Measurements from ENCODE around the gene PLOD3.
"Not testable (repeated sequence)": the region's sequence is repeated elsewhere in the genome, so short reads cannot be mapped to it uniquely, and the experiment has no call there.

The PLOD3 gene

DNA sequence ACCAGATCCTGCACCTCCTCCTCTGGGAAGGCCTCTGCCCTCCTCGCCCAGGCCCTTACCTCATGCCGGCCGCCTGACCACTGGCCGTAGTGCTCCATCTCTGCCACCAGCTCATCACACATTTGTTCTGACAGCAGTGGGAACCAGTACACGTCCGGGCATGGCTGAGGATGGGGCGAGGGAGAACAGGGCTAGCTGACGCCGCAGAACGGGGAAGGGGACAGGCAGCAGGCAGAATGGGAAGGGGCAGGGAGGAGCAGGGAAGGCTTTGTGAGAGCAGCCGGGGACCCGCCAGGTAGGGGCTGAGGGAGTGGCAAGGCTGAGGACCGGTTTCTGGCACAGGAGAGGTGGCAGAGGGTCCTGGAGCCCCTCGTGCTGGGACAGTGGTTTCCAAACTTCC is 8.6 kb downstream of the PLOD3 start:
- no peak for DNase-seq

DNA sequence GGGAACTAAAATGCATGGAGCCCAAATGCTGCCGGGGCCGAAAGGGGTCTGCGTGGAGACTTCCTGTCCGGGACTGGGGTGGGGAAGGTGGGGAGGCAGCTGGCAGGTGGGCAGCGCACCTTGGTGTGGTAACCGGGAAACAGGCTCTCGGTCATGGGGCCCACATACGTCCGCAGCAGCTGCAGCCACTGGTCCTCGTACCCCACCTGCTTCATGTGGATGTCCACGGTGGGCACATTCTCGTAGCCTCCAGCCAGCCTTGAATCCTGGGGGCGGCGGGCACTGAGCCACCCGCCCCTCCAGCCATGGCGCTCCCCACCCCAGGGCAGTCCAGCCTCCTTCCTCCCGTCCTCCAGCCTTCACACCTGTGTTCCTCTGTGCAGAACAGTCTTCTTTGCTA is 9.9 kb downstream of the PLOD3 start:
- DNase-seq, result no peak

DNA sequence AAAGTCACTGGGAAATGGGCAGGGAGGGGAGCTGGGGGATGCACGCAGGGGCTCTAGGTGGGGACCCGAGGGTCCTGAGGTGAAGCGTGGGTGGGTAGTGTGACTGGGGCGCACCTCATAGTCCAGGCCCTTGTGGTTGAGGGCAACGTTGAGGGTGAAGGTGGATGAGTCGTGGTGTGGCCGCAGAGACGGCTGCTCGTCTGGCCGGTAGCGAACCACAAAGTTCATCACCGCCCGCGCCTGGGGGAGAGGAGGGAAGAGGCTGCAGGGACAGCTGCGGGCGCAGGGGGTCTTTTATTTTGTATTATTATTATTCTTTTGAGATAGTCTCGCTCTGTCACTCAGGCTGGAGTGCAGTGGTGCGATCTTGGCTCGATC is 10.7 kb downstream of the PLOD3 start:
- DNase-seq, result no peak

DNA sequence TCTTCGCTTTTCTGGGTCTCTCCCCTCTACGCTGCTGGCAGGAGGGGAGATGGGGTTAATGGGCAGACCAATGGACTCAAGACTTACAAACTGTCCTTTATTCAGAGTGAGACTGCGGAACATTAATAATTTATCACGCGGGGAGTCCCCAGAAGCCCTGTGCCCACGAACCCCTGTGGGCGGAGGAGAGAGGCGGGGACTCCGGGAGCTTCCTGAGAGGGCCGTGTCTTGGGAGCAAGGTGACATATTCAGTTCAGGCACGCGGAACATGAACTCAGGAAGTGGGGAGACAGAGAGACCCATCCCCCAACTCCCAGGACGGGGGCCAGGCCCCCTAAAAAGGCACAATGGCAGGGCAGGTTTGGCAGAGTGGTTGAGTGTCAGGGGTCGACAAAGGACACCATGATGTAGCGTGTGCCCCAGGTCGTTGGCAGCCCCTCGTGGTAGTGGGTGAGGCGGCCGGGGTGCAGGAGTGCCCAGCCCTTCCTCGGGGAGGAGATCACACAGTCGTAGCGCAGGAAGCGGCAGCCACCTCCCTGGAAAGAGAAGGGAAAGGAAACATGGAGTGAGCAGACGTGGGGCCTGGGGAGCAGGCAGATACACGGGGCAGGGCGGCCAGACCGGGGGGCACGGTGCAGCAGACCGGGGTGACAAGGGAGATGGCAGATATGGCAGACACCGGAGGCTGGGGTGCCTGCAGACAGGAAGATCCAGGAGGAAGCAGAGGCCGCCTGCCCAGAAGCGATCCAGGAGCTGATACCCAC is 11.3 kb downstream of the PLOD3 start:
- no peak for DNase-seq

DNA sequence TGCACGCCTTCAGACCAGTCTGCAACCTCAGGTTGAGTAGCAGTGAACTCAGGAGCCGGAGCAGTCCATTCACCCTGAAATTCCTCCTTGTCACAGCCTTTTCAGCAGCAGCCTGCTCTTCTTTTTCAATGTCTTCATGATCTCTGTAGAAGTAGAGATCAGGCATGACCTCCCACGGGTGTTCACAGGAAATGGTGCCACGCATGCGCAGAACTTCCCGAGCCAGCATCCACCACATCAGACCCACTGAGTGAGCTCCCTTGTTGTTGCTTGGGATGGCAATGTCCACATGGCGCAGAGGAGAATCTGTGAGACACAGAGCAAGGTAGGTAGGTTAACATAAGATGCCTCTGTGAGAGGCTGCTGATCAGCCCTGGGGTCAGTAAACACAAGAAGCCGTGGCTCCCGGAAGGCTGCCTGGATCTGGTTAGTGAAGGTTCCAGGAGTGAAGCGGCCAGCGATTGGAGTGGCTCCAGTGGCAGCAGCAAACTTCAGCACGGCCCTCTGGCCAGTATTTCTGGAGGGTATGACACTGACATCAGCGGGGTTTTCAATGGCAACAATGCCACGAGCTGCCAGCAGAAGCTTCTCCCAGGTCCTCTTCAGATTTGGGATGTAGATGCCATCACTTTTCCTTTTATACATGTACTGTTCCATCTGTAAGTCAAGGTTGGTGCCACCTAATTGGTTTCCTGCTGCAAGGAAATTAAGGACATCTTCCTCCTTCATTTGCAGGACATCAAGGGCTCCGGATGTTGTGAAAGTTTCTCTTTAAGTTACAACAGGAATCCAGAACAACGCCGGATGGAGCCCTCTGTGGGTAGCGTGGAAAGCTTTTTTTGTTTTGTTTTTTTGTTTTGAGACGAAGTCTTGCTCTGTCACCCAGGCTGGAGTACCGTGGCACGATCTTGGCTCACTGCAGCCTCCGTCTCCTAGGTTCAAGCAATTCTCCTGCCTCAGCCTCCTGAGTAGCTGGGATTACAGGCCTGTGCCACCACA is 13.3 kb downstream of the PLOD3 start:
- DNase-seq, result peak; percentile 36

DNA sequence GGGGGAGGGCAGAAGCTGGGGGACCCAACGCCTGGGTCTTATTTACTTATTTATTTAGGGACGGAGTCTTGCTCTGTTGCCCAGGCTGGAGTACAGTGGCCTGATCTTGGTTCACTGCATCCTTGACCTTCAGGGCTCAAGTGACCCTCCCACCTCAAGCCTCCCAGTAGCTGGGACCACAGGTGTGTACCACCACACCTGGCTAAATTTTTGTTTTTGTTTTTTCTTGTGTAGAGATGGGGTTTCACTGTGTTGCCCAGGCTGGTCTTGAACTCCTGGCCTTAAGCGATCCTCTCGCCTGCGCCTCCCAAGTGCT is 14.8 kb downstream of the PLOD3 start:
- DNase-seq, result no peak

DNA sequence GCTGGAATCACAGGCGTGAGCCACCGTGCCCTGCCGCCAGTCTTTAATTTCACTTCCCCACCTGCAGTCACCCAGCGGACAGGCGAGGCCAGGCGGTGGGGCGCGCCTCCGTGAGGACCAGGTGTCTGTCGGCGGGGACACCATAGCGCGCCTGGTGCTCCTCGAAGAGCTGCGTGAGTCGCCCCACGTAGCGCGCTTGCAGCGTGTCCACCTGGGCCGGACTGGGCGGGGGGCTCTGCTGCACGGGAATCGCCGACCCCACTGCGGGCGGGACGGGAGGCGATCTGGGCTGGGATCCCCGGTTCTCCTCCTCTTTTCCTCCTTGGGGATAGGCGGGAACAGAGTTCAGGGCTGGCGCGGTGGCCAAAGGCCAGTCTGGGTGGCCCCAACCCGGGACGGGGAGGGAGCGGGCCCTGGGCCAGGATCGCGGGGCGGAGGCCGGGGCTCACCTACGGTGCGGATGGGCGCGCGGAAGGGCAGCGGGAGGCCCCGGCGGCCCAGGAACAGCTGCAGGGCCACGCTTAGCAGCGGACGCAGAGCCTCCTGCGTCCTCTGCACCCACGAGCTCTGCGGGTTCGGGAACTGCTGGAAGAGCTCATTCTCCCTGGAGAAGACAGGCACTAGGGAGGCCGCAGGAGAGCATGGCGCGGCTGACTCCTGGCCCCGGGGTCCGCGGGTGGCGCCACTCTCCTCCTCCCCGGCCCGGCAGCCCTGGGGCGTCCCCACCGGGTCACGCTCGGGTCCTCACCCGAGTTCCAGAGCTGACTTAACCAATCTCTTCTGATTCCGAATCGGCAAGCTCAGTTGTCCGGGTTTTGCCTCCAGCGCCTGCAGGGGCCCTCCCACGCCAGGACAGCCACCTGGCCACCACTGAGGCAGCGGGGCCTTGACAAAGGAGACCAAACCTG is 15.4 kb downstream of the PLOD3 start:
- DNase-seq, result no peak

DNA sequence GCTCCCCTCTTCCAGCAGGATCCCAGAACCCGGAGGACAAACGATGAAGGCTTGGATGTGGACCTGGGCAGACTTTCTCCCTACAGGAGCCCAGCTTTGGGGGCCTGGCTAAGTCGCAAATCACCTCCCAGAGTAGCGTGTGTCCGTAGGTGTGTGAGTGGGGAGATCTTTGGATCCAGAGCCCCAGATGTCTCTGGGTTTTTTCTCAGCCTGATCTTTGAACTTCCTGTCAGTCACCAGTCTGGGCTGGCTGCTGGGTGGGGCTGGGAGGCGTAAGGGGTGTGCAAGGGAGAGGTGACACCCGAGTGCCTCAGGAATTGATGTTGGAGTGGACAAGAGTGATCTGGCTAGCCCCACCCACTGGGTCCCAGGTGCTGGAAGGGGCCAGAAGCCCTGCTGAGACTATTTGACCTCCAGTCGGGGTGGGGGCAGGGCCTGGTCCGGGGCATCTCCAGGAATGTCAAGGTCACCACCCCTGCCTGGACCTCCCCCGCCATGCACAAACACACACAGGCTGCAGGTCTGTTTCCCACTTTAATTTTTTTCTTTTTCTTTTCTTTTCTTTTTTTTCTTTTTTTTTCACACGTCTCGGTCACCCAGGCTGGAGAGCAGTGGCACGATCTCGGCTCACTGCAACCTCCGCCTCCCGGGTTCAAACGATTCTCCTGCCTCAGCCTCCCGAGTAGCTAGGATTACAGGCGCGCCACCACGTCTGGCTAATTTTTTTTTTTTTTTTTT is 16.4 kb downstream of the PLOD3 start, which contains the start of gene MOGAT3:
MOGAT3 (minus strand) TSS at position 175 of the 738 bp plus-strand sequence. CDS start 182 bp downstream, outside the sequence.
- DNase-seq, result no peak

DNA sequence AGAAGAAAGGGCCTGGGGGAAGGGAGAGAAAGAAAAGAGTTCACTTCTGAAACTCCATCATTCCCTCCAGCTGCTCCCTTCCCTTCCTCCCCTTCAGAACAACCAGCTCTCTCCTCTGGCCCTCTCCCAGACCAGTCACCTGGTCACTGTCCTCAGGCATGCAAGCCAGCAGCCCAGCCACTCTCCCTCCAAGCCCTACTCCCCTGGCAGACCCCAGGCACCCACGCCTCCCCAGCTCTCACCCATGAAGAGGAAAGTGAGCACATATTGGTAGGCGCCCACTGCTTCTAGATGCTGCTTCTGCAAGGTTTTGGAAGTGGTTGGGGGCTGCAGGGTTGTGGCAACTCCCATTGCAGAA is 16.9 kb downstream of the PLOD3 start:
- DNase-seq, result no peak

DNA sequence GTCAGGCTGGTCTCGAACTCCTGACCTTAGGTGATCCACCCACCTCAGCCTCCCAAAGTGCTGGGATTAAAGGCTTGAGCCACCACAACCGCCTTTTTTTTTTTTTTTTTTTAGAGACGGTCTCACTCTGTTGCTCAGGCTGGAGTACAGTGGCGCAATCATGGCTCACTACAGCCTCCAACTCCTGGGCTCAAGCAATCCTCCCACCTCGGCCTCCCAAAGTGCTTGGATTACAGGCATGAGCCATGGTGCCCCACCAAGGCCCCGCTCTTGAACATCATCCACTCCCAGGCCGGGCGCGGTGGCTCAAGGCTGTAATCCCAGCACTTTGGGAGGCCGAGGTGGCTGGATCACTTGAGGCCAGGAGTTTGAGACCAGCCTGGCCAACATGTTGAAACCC is 17.9 kb downstream of the PLOD3 start:
- not testable (repeated sequence) for DNase-seq

DNA sequence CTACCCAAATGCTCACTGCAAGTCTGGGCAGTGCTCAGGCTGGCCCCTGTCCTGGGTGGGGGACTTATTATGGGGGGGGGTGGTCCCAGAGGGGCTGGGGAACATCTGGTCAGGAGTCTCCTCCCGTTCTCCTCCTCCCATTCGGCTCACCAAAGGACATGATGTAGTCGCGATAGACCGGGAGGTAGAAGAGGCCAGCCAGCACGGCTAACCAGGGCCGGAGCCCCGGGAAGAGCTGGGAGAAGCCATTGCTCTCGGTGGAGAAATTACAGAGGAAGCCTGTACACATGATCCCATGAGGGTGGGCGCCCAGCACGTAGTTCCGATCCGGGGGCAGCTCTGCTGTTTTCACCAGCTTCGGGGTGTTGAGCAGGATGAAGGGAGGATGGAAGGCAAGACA is 18.9 kb downstream of the PLOD3 start:
- no peak for DNase-seq

DNA sequence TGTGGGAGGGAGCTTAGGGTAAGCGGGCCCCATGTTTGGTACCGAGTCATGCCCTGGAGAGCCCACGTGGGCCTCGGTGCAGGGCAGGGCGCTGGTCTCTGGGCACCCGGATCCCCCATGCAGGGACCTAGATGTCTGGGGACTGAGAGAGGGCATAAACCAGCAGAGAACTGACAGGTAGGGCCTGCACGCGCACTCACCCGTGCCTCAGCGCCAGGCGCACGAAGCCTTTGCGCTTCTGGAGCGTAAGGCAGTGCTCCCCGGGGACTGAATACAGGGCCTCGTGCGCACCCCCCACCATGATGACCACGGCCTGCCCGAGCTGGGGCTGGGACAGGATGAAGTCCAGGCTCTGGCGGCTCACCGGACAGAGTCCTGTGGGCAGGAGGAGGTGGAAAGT is 19.4 kb downstream of the PLOD3 start:
- no peak for DNase-seq

DNA sequence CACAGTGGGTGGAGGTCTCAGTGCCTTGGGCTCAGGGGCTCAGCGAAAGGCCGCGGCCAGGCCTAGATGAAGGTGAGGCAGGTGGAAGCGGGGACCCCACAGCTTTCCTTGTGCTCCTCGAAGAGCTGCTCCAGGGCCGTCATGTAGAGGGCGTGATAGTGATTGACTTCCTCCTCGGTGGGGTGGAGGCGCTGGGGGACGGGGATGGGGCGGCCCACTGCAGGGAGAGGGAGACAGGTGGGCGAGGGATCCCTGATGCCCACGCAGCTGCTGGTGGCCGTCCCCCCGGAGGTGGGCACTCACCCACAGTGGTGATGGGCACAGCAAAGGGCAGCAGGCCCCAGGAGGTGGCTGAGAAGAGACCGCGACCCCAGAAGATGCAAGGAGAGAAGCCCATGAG is 21.5 kb downstream of the PLOD3 start:
- DNase-seq, result no peak

DNA sequence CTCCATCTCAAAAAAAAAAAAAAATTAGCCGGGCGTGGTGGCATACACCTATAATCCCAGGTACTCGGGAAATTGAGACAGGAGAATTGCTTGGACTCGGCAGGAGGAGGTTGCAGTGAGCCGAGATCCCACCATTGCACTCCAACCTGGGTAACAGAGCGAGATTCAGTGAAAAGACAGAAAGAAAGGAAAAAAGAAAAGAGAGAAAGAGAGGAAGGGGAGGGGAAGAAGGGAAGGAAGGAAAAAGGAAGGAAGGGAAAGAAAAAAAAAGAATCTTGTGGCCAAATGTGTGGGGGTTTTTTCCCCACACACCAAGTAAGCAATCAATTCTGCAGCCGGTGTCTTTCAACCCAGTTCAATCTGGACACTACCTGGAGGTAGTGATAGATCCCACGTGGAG is 28.3 kb downstream of the PLOD3 start:
- no peak for DNase-seq

DNA sequence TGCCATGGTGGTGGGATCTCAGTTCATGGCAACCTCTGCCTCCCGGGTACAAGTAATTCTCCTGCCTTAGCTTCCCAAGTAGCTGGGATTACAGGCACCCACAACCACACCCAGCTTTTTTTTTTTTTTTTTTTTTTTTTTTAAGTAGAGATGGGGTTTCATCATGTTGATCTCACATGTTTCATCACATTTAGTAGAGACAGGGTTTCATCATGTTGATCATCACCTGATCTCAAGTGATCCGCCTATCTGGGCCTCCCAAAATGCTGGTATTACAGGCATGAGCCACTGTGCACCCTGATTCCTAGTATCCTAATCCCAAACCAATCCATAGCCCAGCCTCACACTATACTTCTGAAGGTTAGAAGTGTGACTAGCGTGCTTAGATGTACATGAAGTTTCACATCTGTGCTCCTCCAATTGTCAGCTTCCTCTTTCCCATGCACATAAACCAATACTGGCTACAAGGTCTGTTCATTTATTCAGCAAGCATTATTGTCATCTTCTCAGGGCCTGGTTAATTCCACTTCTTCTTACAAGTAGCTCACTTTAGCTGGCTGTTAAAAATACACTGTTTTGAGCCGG is 30.4 kb downstream of the PLOD3 start:
- no peak for DNase-seq

DNA sequence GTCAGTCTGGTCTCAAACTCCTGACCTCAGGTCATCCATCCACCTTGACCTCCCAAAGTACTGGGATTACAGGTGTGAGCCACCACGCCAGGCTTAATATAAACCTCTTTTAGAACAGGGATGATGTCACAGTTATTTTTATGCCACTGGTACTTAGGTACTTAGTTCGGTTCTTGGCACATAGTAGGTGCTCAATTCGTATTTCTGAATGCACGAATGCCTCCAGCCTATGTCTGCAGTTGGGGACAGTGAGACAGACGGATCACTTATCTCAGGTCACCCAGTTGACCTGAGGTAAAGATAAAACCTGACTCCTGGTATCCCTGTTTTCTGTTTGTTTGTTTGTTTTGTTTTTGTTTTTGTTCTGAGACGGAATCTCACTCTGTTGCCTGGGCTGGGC is 31.2 kb downstream of the PLOD3 start:
- no peak for DNase-seq

DNA sequence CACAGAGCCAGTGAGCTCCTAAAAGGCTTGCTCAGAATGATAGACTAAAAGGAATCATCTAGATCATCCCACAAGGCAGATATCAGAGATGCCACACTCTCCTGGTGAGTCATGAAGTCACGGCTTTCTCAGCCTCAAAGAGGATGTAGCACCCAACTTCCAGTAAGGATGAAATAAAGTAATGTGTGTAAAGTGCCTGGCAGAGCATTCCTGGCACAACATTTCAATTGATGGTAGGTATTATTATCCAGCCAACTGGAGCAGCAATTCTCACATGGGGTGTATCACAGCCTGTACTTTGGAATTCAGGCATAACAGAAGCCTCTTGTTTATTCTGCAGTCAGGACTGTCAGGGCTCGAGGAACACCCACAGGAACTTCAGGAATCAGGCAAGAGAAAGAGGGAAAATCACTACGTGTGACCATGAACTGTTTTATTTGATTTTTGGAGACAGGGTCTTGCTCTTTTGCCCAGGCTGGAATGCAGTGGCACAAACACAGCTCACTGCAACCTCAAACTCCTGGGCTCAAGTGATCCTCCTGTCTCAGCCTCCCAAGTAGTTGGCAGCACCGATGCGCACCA is 32.0 kb downstream of the PLOD3 start:
- DNase-seq, result no peak

DNA sequence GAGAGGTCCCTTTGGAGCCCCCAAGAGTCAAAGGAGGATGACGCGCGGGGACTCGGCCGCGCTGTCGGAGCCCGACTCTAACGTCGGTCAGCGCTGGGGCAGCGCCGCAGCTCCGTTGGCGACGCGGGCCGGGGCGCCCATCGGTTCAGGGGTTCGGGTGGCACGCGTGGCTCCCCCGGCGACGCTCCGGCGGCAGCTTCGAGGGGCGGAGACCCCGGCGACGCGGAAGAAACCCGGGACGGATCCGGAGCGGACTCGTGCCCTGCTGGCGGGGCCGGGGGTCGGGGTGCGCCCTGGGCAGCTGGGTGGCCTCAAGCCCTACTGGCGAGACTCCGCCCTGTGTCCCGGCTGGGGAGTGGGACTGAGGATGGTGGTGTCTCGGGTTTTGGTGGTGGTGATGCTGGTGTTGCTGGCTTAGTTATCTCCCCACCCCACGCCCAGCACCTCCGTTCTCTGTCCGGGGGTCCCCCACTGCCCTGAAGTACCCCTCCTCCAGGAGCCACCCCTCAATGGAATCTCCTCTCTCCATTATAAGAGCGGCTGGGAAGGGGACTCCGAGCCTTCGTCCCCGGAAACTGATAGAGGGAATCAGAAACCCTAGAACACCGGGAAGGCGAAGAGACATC is 37.1 kb downstream of the PLOD3 start, which contains the start of gene NAT16:
NAT16 (minus strand) TSS at position 164 of the 626 bp plus-strand sequence. CDS start 5,486 bp downstream, outside the sequence.
- DNase-seq, result no peak

DNA sequence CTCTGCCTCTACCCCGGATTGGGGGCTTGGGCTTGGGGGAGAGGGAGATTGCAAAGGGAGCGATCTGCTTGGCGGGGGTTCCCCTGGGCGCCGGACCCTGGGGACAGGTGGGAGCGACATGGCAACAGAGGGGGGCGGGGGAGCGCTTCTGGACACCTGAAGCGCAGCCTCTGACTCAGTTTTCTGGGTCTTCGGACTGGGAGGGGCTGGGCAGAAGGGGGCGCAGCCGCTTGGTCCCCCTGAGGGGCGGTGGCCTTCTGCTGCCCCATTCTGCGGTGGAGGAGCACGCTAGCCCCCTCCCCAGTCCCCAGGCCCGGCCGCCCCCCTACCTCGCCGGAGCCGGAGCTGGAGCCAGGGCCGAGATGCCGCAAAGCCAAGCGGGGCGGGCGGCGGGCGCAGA is 37.7 kb downstream of the PLOD3 start:
- DNase-seq, result no peak

DNA sequence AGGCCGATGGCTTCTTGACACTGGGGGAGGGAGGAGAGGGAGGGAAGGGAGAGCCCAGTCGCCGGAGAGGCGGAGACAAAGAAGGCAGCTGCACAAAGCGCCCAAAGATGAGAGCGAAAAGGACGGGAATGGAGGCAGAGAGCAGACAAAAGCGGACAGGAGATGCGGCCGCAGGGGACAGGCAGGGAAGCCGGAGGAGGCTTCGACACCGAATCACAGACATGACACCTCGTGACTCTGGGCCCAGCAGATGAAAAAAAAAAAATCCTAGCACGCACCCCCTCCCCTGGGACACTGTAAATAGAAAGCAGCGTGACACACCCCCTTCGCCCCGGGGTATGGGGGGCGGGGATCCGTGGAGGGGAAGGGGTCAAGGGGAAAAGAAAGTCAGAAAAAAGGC is 38.3 kb downstream of the PLOD3 start:
- DNase-seq, result no peak

DNA sequence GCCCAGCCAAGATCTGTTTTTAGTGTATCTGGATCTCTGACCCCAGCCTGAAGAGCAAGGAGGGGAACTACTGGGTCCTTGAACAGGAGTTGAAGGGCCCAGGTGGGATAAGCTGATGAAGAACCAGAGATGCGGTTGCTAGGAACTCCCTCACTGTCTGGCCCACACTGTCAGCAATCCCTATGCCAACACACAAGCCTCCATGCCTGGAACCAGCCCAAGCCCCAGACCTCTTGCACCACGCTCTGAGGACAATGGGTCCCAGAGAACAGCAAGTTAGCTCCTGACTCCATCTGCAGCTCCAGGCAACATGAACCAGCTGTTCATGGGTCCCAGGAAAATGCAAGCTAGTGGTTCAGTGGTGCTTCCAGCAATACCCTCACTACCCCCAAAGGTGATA is 39.7 kb downstream of the PLOD3 start:
- no peak for DNase-seq
